Thymus (tissue), 11 donors: ENCODE results near the gene ELMO1. TPM values are rescaled to one million over a fixed set of nuclear protein-coding genes. Genes with fewer than 3 reads are reported as not detected.
A peak's percentile ranks its signal among the peaks of the same experiment; 100 is the strongest.

Experiments
- DNase-seq, 9 donors: peaks; one replicate each; pipeline ENCODE4 v3.0.0-alpha.2; 2013; ENCODE audit warnings: low spot score in 9 of 9, low read depth in 6 of 9, missing footprints in 1 of 9
- H3K27ac ChIP-seq, 2 donors: one replicate each; pipeline ENCODE4 v1.5.1; 2013; ENCODE audit warnings: control low read depth in 1 of 2, low read depth in 1 of 2, low read length in 1 of 2, mild to moderate bottlenecking in 1 of 2, moderate library complexity in 1 of 2
- H3K27me3 ChIP-seq, 2 donors: one replicate each; pipeline ENCODE4 v1.5.1; 2013; ENCODE audit warnings: low read length in 1 of 2; ENCODE audit not compliant: control insufficient read depth in 2 of 2, insufficient read depth in 1 of 2
- H3K36me3 ChIP-seq, 2 donors: one replicate each; pipeline ENCODE4 v1.5.1; 2013; ENCODE audit warnings: low read length in 1 of 2, mild to moderate bottlenecking in 1 of 2, moderate library complexity in 1 of 2; ENCODE audit not compliant: control insufficient read depth in 2 of 2, insufficient read depth in 2 of 2
- H3K4me1 ChIP-seq, 2 donors: one replicate each; pipeline ENCODE4 v1.5.1; 2013; ENCODE audit warnings: low read length in 2 of 2; ENCODE audit not compliant: control insufficient read depth in 2 of 2, insufficient read depth in 2 of 2
- H3K4me3 ChIP-seq, 2 donors: one replicate each; pipeline ENCODE4 v1.5.1; 2013; ENCODE audit warnings: low read length in 2 of 2, control low read depth in 1 of 2, mild to moderate bottlenecking in 1 of 2
- H3K9me3 ChIP-seq, 2 donors: one replicate each; pipeline ENCODE4 v1.5.1; 2013; ENCODE audit warnings: low read length in 1 of 2, mild to moderate bottlenecking in 1 of 2; ENCODE audit not compliant: control insufficient read depth in 2 of 2, insufficient read depth in 1 of 2
- WGBS: extraction: QIAGEN DNeasy Blood & Tissue Kit; methylation state at CpG from one replicate; pipeline ENCODE4 v1.1.7; 2013; 5-methylcytosine and 5-hydroxymethylcytosine counted together
- polyA plus RNA-seq: library from polyadenylated mRNA; stranded (reverse); fragments of 200-250 nt; gene quantifications from one replicate; pipeline ENCODE4 v1.2.3, GENCODE V29; 2013
- total RNA-seq: library from RNA; stranded (reverse); fragments of 120-200 nt; gene quantifications from one replicate; pipeline ENCODE4 v1.2.4, GENCODE V29; 2013
- donor health status: healthy.

Gene ELMO1
- total and polyA plus RNA-seq, 2 donors = 18.7 to 22.5 TPM

- WGBS = 98% methylated on average over 7 of the region's 7 CpGs
These were observed 253.3 kb downstream of the ELMO1 start for GRCh38 chr7:37195388-37195787.

GRCh38 chr7:37194943-37195342 lies 253.7 kb downstream of the ELMO1 start:
- Histone ChIP-seq H3K36me3 (peaks cover 15 to 28% of the 10 kb centered on the region in 2 donors), H3K27me3 (no peaks in the 10 kb centered on the region), H3K27ac (no peak overlapping the region), H3K4me3 (no peak overlapping the region), H3K4me1 (no peaks in the 10 kb centered on the region), H3K9me3 (no peaks in the 10 kb centered on the region)
- DNase-seq = no peak
- WGBS = 99% methylated on average over 4 of the region's 4 CpGs

More at GRCh38 chr7:37195388-37195787, 253.3 kb downstream of the ELMO1 start:
- Histone ChIP-seq H3K27me3 (no peaks in the 10 kb centered on the region), H3K27ac (no peak overlapping the region), H3K4me3 (no peak overlapping the region), H3K4me1 (no peaks in the 10 kb centered on the region), H3K9me3 (no peaks in the 10 kb centered on the region), H3K36me3 (peaks cover 15 to 28% of the 10 kb centered on the region in 2 donors)
- DNase-seq = no peak

DNA sequence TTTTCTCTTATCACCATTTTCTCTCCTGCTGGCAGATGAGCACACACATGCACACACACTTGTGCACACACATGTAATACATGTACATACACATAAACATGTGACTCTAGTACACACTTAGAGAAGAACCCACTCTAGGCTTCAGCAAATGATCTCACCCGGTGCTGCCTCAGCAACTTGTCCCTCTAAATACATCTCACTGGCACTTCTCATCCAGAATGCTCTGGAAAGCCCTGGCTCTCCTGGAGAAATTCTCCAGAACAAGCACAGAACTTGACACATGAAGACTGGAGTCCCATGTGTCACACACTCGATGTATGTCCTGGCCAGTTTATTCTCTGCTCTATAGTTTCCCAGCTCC lies 254.9 kb downstream of the ELMO1 start:
- H3K4me1 ChIP-seq = no peaks in the 10 kb centered on the region
- DNase-seq = no peak
- H3K27me3 ChIP-seq = no peaks in the 10 kb centered on the region
- H3K27ac ChIP-seq = no peak overlapping the region
- no peak overlapping the region for H3K4me3 ChIP-seq
- H3K36me3 ChIP-seq = peaks cover 15 to 32% of the 10 kb centered on the region in 2 donors
- WGBS = 96% methylated on average over 2 of the region's 2 CpGs
- H3K9me3 ChIP-seq = no peaks in the 10 kb centered on the region

DNA sequence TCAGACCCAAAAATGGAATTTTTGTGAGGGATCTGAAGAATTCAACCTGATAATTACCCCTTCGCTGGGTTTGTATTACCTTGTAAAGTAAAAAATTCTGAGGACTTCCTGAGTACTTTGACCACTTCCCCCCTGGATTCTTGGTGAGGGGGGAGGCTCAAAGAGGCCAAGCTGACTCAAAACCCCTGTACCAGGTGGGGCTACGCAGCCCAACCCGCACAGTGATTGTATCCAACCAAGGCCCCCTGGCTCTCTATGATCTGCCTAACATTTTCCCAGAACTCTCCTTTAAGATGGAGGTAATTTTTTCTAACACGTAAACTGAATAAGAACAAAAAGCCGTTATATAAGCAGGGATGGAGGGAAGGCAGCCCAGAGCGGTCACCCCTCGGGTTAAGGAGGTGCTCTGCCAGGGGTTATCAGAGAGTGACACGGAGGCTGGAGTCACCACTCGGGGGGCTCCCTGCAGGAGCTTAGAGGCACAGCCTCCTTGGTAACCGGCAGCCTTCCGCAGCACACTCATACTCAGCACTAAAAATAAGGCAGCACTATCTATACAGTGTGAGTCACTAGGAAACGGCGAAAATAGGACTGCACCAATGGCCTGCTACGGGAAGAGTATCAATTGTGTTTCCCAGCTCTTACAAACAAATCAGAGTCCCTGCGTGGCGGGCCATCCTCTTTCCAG lies 255.4 kb downstream of the ELMO1 start:
- Histone ChIP-seq H3K4me3 (no peak overlapping the region), H3K27ac (no peak overlapping the region), H3K36me3 (peaks cover 15 to 32% of the 10 kb centered on the region in 2 donors), H3K9me3 (no peaks in the 10 kb centered on the region), H3K4me1 (no peaks in the 10 kb centered on the region), H3K27me3 (no peaks in the 10 kb centered on the region)
- DNase-seq = no peak
- 96% methylated on average over 16 of the region's 16 CpGs for WGBS

GRCh38 chr7:37191797-37192196 lies 256.9 kb downstream of the ELMO1 start:
- WGBS = 96% methylated on average over 6 of the region's 6 CpGs
- H3K9me3 ChIP-seq = no peaks in the 10 kb centered on the region
- H3K4me3 ChIP-seq = no peak overlapping the region
- DNase-seq = no peak
- H3K27me3 ChIP-seq = no peaks in the 10 kb centered on the region
- H3K27ac ChIP-seq = no peak overlapping the region
- peaks cover 6 to 24% of the 10 kb centered on the region in 2 donors for H3K36me3 ChIP-seq
- H3K4me1 ChIP-seq = no peaks in the 10 kb centered on the region

GRCh38 chr7:37187179-37187578 lies 261.5 kb downstream of the ELMO1 start:
- Histone ChIP-seq H3K36me3 (peaks cover 0 to 6% of the 10 kb centered on the region in 2 donors), H3K4me1 (no peaks in the 10 kb centered on the region), H3K27me3 (no peaks in the 10 kb centered on the region), H3K9me3 (no peaks in the 10 kb centered on the region), H3K27ac (no peak overlapping the region), H3K4me3 (no peak overlapping the region)
- 75% methylated on average over 2 of the region's 2 CpGs for WGBS
- DNase-seq = no peak

DNA sequence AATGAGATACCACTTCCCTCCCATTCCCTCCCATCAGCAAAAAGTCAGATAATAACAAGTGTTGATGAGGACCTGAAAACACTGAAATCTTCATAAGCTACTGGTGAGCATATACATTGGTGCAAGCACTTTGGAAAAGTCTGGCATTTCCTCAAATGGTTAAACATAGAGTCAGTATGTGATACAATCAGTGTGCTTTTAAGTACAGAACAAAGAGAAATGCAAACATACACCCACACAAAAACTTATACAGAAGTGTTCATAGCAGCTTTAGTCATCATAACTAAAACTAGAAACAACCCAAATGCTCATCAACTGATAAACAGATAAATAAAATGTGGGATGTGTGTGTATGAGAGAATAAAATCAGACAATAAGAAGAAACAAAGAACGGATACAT lies 261.9 kb downstream of the ELMO1 start:
- Histone ChIP-seq H3K27me3 (no peaks in the 10 kb centered on the region), H3K9me3 (no peaks in the 10 kb centered on the region), H3K4me3 (no peak overlapping the region), H3K4me1 (no peaks in the 10 kb centered on the region), H3K27ac (no peak overlapping the region), H3K36me3 (peaks cover 0 to 6% of the 10 kb centered on the region in 2 donors)
- WGBS = 71% methylated on average over 1 of the region's 1 CpG
- peak in 1 of 9 donors; percentile 39 for DNase-seq

DNA sequence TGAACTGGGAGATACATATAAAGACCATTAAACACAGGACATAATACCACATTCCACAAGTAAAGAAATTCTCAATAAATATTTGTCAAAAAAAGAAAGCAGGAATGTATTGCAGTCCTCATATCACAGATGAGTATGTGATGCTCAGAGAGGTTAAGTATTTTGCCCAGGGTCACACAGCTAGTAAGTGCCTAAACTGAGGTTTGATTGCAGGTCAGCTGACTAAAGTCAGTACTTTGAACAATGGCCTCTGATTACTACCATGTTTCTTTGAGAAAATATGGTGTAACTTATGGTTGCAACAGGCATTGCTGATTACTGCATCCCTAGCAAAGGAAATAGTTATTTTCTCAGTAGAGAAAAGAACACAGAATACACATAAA lies 267.1 kb downstream of the ELMO1 start:
- H3K27ac ChIP-seq = no peak overlapping the region
- peaks cover 0 to 2% of the 10 kb centered on the region in 2 donors for H3K36me3 ChIP-seq

DNA sequence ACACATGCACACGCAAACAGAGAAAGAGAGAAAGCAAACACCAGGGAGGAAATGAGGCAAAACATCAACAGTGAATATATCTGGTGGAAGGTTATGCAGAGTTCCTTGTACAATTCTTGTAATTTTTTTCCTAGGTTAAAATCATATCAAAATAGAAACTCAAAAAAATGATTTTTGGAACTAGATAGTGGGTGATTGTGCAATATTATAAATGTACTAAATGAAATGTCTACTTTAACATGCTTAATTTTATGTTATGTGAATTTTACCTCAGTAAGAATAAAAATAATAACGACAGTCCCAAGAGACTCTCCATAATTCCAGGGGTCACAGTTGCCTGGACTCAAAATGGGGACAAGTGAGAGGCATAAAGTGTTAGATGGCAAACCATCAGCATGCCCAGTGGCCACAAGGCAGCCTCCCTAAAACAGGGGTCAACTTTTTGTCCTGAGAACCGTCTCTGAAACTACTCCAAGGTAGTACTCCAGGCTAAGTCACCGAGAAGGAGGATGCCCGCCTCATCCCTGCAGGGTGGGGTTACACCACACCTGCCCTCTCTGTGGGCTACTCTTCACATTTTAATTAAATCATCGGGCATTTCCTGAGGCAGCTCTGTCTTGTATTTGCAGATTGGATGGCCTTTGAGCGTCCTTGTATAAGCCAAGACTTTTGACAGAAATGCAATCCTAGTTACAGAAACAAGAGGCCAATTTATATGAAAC lies 267.7 kb downstream of the ELMO1 start:
- Histone ChIP-seq H3K36me3 (peaks cover 0 to 2% of the 10 kb centered on the region in 2 donors), H3K4me3 (no peak overlapping the region), H3K4me1 (no peaks in the 10 kb centered on the region), H3K27me3 (no peaks in the 10 kb centered on the region), H3K27ac (no peak overlapping the region), H3K9me3 (no peaks in the 10 kb centered on the region)
- DNase-seq = no peak
- WGBS = 80% methylated on average over 7 of the region's 7 CpGs

More for the DNA sequence above, 267.1 kb downstream of the ELMO1 start:
- H3K9me3 ChIP-seq = no peaks in the 10 kb centered on the region
- DNase-seq = no peak
- H3K4me3 ChIP-seq = no peak overlapping the region
- no peaks in the 10 kb centered on the region for H3K27me3 ChIP-seq
- H3K4me1 ChIP-seq = no peaks in the 10 kb centered on the region
